Smooth muscle cell (in vitro differentiated cells): ENCODE data around the gene SREK1. TPM values are rescaled to one million over a fixed set of nuclear protein-coding genes. Genes with fewer than 3 reads are reported as not detected.

Experiments used
- DNase-seq: peaks from one replicate; lab custom pipeline; 2025; ENCODE audit not compliant: unreplicated experiment; lab: John Stamatoyannopoulos, UW
- H2AFZ ChIP-seq: fragments of 200-600 bp; sonication (generic); 2 replicates; pipeline ENCODE4 v1.6.0; 2016; ENCODE audit warnings: antibody characterized with exemption, low read depth, mild to moderate bottlenecking
- H3F3A ChIP-seq: fragments of 200-600 bp; sonication (generic); 2 replicates; pipeline ENCODE4 v1.6.0; 2017; ENCODE audit warnings: antibody characterized with exemption, low read depth
- H3K27ac ChIP-seq: fragments of 200-600 bp; sonication (generic); 2 replicates; pipeline ENCODE4 v1.5.1; 2016; ENCODE audit warnings: low read depth, mild to moderate bottlenecking
- H3K27me3 ChIP-seq: fragments of 200-600 bp; sonication (generic); 2 replicates; pipeline ENCODE4 v1.6.1; 2016; ENCODE audit warnings: low read depth, mild to moderate bottlenecking
- H3K36me3 ChIP-seq: fragments of 200-600 bp; sonication (generic); 2 replicates; pipeline ENCODE4 v1.5.1; 2016; ENCODE audit warnings: low read depth
- H3K4me1 ChIP-seq: fragments of 200-600 bp; sonication (generic); 2 replicates; pipeline ENCODE4 v1.5.1; 2016; ENCODE audit warnings: low read depth
- H3K4me2 ChIP-seq: fragments of 200-600 bp; sonication (generic); 2 replicates; pipeline ENCODE4 v1.6.0; 2016; ENCODE audit warnings: mild to moderate bottlenecking
- H3K4me3 ChIP-seq: fragments of 200-600 bp; sonication (generic); 2 replicates; pipeline ENCODE4 v1.5.1; 2016; ENCODE audit warnings: mild to moderate bottlenecking
- H3K79me2 ChIP-seq: fragments of 200-600 bp; sonication (generic); 2 replicates; pipeline ENCODE4 v1.6.0; 2016; ENCODE audit warnings: low read depth, mild to moderate bottlenecking
- H3K9ac ChIP-seq: fragments of 200-600 bp; sonication (generic); 2 replicates; pipeline ENCODE4 v1.6.0; 2016; ENCODE audit warnings: low read depth
- H3K9me3 ChIP-seq: fragments of 200-600 bp; sonication (generic); replicated peaks from 2 replicates; pipeline ENCODE4 v1.5.1; 2016; ENCODE audit warnings: low read depth
- H4K20me1 ChIP-seq: fragments of 200-600 bp; sonication (generic); 2 replicates; pipeline ENCODE4 v1.6.0; 2016; ENCODE audit warnings: low read depth
- WGBS: methylation state at CpG from one replicate; pipeline ENCODE4 v1.1.7; 2016; ENCODE audit warnings: low lambda C conversion rate; 5-methylcytosine and 5-hydroxymethylcytosine counted together
- polyA plus RNA-seq: library from polyadenylated mRNA; unstranded; fragments of >200 nt; fragmentation: Nextera tagmentation; extraction: Ambion mirVana; gene quantifications from 2 replicates; pipeline ENCODE4 v1.2.1, GENCODE V29; 2016
- total RNA-seq: library from RNA; depleted of rRNA; stranded (reverse); fragments of >200 nt; gene quantifications from 2 replicates; pipeline ENCODE4 v1.2.3, GENCODE V29; 2014
- TF ChIP-seq, protein P1 (sequence below): fragments of 200-600 bp; sonication (generic); IDR thresholded peaks from 2 replicates; pipeline ENCODE4 v1.5.1; 2017; ENCODE audit warnings: borderline replicate concordance, mild to moderate bottlenecking, antibody characterized with exemption; ENCODE audit not compliant: insufficient read depth, poor library complexity, severe bottlenecking

SREK1 gene
- total and polyA plus RNA-seq, 2 experiments from 2014 or later: 31.0 to 70.9 TPM

DNA sequence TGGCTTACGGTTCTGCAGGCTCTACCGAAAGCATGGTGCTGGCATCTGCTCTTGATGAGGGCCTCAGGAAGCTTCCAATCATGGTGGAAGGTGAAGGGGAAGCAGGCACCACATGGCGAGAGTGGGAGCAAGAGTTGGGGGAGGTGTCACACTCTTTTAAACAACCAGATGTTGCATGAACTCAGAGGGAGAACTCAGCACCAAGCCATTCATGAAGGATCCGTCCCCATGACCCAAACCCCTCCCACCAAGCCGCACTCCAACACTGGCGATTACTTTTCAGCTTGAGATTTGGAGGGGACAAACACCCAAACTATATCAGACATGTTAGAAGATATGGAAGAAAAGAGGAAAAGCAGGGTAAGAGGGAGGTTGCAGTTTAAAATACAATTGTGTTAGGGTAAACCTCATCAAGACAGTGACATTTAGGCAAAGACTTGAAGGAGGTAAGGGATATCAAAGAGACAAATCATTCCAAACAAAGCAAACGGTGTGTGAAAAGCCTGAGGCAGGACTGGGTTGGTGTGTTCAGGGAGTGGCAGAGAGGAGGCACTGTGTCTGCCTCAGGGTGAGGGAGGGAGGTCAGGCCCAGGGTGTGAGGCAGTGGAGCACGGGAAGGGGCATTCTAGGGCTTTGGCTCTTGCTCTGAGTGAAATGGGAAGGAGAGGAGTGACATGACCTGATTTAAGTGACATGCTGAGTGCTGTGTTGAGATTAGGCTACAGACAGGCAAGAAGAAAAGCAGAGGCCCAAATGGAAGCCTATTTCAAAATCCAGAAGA, 80.9 kb downstream of the SREK1 start:
- DNase-seq: no peak
- WGBS: 93% methylated on average over 8 of the region's 8 CpGs
- H3K79me2 ChIP-seq: no peaks in the 10 kb centered on the region

GRCh38 chr5:66230551-66230950, 86.5 kb downstream of the SREK1 start:
- Histone ChIP-seq H3K4me1 (no peaks in the 10 kb centered on the region), H4K20me1 (no peaks in the 10 kb centered on the region), H3K9ac (no peak overlapping the region), H2AFZ (no peak overlapping the region), H3F3A (no peaks in the 10 kb centered on the region), H3K4me3 (no peak overlapping the region), H3K9me3 (no peaks in the 10 kb centered on the region), H3K36me3 (no peaks in the 10 kb centered on the region), H3K27me3 (no peaks in the 10 kb centered on the region), H3K4me2 (no peak overlapping the region), H3K27ac (no peak overlapping the region), H3K79me2 (no peaks in the 10 kb centered on the region)
- TF ChIP-seq, protein P1, sequence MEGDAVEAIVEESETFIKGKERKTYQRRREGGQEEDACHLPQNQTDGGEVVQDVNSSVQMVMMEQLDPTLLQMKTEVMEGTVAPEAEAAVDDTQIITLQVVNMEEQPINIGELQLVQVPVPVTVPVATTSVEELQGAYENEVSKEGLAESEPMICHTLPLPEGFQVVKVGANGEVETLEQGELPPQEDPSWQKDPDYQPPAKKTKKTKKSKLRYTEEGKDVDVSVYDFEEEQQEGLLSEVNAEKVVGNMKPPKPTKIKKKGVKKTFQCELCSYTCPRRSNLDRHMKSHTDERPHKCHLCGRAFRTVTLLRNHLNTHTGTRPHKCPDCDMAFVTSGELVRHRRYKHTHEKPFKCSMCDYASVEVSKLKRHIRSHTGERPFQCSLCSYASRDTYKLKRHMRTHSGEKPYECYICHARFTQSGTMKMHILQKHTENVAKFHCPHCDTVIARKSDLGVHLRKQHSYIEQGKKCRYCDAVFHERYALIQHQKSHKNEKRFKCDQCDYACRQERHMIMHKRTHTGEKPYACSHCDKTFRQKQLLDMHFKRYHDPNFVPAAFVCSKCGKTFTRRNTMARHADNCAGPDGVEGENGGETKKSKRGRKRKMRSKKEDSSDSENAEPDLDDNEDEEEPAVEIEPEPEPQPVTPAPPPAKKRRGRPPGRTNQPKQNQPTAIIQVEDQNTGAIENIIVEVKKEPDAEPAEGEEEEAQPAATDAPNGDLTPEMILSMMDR: no peak
- 70% methylated on average over 1 of the region's 1 CpG for WGBS
- DNase-seq: no peak

More for the DNA sequence above, 80.9 kb downstream of the SREK1 start:
- H3K36me3 ChIP-seq: no peaks in the 10 kb centered on the region
- H3K27ac ChIP-seq: no peak overlapping the region
- no peak overlapping the region for H2AFZ ChIP-seq
- TF ChIP-seq, protein P1: no peak
- no peak overlapping the region for H3K4me2 ChIP-seq
- no peaks in the 10 kb centered on the region for H4K20me1 ChIP-seq
- H3K9ac ChIP-seq: no peak overlapping the region
- no peaks in the 10 kb centered on the region for H3K4me1 ChIP-seq
- no peaks in the 10 kb centered on the region for H3F3A ChIP-seq
- H3K4me3 ChIP-seq: no peak overlapping the region
- H3K9me3 ChIP-seq: no peaks in the 10 kb centered on the region
- no peaks in the 10 kb centered on the region for H3K27me3 ChIP-seq

DNA sequence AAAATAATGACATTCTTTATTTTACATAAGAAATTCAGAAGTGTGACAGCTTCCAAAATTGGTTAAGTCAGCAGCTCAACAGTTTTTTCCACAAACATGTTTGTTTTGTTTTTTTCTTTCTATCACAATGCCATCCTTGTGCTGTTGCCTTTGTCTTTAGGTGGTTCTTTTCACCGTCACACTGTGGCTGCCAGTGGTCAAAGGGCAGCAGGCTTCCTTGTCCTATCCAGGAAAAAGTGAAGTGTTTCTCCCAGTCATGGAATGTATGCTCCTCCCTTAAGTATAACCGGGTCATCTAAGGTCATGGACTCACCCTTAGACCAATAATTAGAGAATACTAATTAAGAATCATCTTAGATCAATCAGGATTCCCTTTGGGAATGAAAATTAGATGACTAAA, 87.4 kb downstream of the SREK1 start:
- Histone ChIP-seq H4K20me1 (no peaks in the 10 kb centered on the region), H3K4me3 (no peak overlapping the region), H3K9me3 (no peaks in the 10 kb centered on the region), H3K36me3 (no peaks in the 10 kb centered on the region), H3K9ac (no peak overlapping the region), H3K4me1 (no peaks in the 10 kb centered on the region), H3K4me2 (no peak overlapping the region), H3K79me2 (no peaks in the 10 kb centered on the region), H3K27me3 (no peaks in the 10 kb centered on the region), H3K27ac (no peak overlapping the region), H3F3A (no peaks in the 10 kb centered on the region), H2AFZ (no peak overlapping the region)
- TF ChIP-seq, protein P1: no peak
- WGBS: 93% methylated on average over 2 of the region's 2 CpGs
- no peak for DNase-seq

- DNase-seq: no peak
- no peak overlapping the region for H2AFZ ChIP-seq
- no peak overlapping the region for H3K4me2 ChIP-seq
- no peak overlapping the region for H3K9ac ChIP-seq
- TF ChIP-seq, protein P1: no peak
- no peaks in the 10 kb centered on the region for H3K4me1 ChIP-seq
- H3K36me3 ChIP-seq: no peaks in the 10 kb centered on the region
- no peaks in the 10 kb centered on the region for H3K27me3 ChIP-seq
- 93% methylated on average over 6 of the region's 6 CpGs for WGBS
- no peaks in the 10 kb centered on the region for H3K9me3 ChIP-seq
- no peaks in the 10 kb centered on the region for H3F3A ChIP-seq
- no peaks in the 10 kb centered on the region for H3K79me2 ChIP-seq
- H3K4me3 ChIP-seq: no peak overlapping the region
- no peak overlapping the region for H3K27ac ChIP-seq
- no peaks in the 10 kb centered on the region for H4K20me1 ChIP-seq
Observed at GRCh38 chr5:66232275-66232674, 88.2 kb downstream of the SREK1 start.
